ENCODE measurements around the gene FAM20B.

The FAM20B gene

GRCh38 chr1:179017383-179018326, 8.0 kb upstream of the FAM20B start:
- H3K4me3 ChIP-seq (ENCODE audit: low read depth, low read length): no peak overlapping the region
- no peak for TF ChIP-seq CTCF (IDR thresholded peaks at IDR 0.05; ENCODE audit: insufficient read depth, low read length, missing control alignments)
- no peak for DNase-seq (ENCODE audit: low read depth, low spot score)
- ChIA-PET CTCF (interaction anchor here (0.8 to 2.4 kb wide), 7 partner anchors 9 to 516 kb away, joined by 3 to 27 read pairs (median 3); no protein-coding TSS in a partner anchor), POLR2A (no interaction called here)

DNA sequence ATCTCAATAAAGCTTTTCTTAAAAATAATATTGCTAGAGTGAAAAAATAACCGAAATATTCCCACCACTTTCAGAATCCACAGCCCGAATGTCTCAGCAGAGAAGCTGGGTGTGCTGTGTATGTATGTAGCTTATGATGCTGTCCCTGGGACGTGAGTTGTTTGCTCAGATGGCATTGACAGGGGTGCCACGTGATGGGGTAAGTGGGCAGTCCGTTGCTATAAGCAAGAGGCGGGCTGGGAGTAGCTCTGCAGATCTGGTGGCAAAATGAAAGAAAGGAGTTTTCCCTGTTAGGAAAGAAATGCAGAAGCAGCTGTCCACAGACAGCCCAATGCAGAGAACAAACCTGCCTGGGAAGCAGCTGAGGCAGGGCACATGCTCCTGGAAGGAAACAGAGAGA, 3.8 kb upstream of the FAM20B start:
- CTCF ChIA-PET: interaction anchor here (1.7 to 5.7 kb wide), 2 partner anchors 16 to 19 kb away, joined by 7 to 36 read pairs; no protein-coding TSS in a partner anchor
- no peak for TF ChIP-seq CTCF (IDR thresholded peaks at IDR 0.05; ENCODE audit: insufficient read depth, low read length, missing control alignments)
- POLR2A ChIA-PET: no interaction called here
- H3K4me3 ChIP-seq (ENCODE audit: low read depth, low read length): peak overlapping the region; percentile 8
- DNase-seq (ENCODE audit: low read depth, low spot score): no peak

GRCh38 chr1:179023946-179024650, 1.6 kb upstream of the FAM20B start:
- TF ChIP-seq CTCF (IDR thresholded peaks at IDR 0.05; ENCODE audit: insufficient read depth, low read length, missing control alignments): no peak
- POLR2A ChIA-PET: no interaction called here
- no peak overlapping the region for H3K4me3 ChIP-seq (ENCODE audit: low read depth, low read length)
- CTCF ChIA-PET: interaction anchor here (0.6 to 5.7 kb wide), 4 partner anchors 21 to 502 kb away, joined by 3 to 36 read pairs (median 4); no protein-coding TSS in a partner anchor
- DNase-seq (ENCODE audit: low read depth, low spot score): no peak

DNA sequence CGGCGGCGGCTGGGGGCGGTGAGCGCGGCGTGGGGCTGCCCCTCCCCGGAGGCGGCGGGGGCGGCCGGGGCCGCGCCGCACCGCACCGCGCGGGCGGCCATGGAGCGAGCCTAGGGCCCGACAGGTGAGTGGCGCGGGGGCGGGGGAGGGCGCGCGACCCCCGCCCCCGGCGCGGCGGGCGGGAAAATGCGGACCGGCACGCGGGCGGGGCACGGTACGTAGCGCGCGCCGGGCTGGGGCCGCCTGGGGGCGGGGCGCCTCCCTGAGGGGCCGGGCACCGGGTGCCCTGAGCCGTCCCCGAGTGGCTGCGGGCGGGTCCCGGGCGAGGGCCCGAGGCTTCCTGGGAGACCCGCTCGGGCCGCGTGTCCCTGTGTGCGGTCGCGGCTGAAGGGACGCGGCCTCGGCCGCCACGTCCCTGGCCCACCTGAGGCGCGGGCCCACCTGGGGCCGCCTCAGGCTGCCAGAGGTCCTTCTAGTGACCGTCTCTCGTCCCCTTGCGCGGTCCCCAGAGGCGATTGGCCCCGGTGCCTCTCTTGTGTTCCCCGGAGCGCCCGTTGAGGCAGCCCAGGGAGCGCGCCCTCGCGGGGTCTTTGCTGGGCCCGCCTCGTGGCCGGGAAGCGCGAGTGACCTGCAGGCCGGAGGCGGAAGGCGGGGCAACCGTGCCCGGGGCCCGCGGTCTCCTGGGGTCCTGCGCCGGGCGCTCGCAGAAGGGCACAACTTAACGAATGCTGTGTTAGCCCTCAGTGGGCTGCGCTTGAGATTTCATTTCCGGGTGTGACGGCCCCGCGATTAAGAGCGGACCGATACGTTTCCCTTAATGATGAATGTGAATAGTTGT, 500 bp downstream of the FAM20B start:
- no peak for DNase-seq (ENCODE audit: low read depth, low spot score)
- CTCF ChIA-PET: interaction anchor here (4.2 kb wide), 1 partner anchor 23 kb away, joined by 16 read pairs; no protein-coding TSS in a partner anchor

More for the DNA sequence above, 500 bp downstream of the FAM20B start:
- H3K4me3 ChIP-seq (ENCODE audit: low read depth, low read length): peak overlapping the region; percentile 81
- TF ChIP-seq CTCF (IDR thresholded peaks at IDR 0.05; ENCODE audit: insufficient read depth, low read length, missing control alignments): no peak
- POLR2A ChIA-PET: no interaction called here
